B cell (primary cell): ENCODE data around the gene ZNF445. TPM values are rescaled to one million over a fixed set of nuclear protein-coding genes. Genes with fewer than 3 reads are reported as not detected.

ENCODE experiments used
- ATAC-seq: fragments of 200-7000 bp; cut with Tn5 transposase; one replicate; pipeline ENCODE4 v1.10.0; 2021; ENCODE audit warnings: low read depth, mild to moderate bottlenecking, moderate number of reproducible peaks, moderate library complexity
- CTCF ChIA-PET: fragments of 350-600 bp; sonication (Branson Sonifier 250); formaldehyde crosslinking; loops from one replicate; lab custom pipeline; 2021; ENCODE audit warnings: antibody characterized with exemption, inconsistent platforms; lab: Charles Lee
- POLR2A ChIA-PET: fragments of 350-600 bp; sonication (Branson Sonifier 250); formaldehyde crosslinking; loops from one replicate; lab custom pipeline; 2021; ENCODE audit warnings: antibody characterized with exemption; lab: Charles Lee
- DNase-seq: peaks from one replicate; pipeline ENCODE4 v3.0.0; 2013
- H2AFZ ChIP-seq: 2 replicates; pipeline ENCODE4 v1.6.1; 2012; ENCODE audit warnings: mild to moderate bottlenecking, low read depth, low read length; ENCODE audit not compliant: insufficient read depth, poor library complexity, severe bottlenecking
- H3K27ac ChIP-seq, 2 donors: 1 replicate in 1 of 2; 2 replicates in 1 of 2; pipeline ENCODE4 v1.5.1; 2012 to 2013; ENCODE audit warnings: low read length in 2 of 2, mild to moderate bottlenecking in 2 of 2, moderate library complexity in 1 of 2
- H3K27me3 ChIP-seq, 4 experiments: fragments of 200-600 bp in 1 of 4; sonication (generic) in 1 of 4; replicated peaks in 1 of 4; 1 replicate in 2 of 4; 2 replicates in 2 of 4; pipeline versions ENCODE4 v1.6.1 to v1.7.0; 2013 to 2016; ENCODE audit warnings: low read length in 3 of 4, mild to moderate bottlenecking in 2 of 4, mixed read lengths in 1 of 4, moderate library complexity in 1 of 4; ENCODE audit not compliant: insufficient read depth in 4 of 4, control insufficient read depth in 3 of 4; ENCODE audit errors: control extremely low read depth in 1 of 4
- H3K36me3 ChIP-seq, 2 experiments: replicated peaks in 1 of 2; 1 replicate in 1 of 2; 2 replicates in 1 of 2; pipeline versions ENCODE4 v1.6.1 to v1.7.1; 2013; ENCODE audit warnings: low read length in 1 of 2; ENCODE audit not compliant: insufficient read depth in 2 of 2, control insufficient read depth in 1 of 2; ENCODE audit errors: control extremely low read depth in 1 of 2, extremely low read depth in 1 of 2
- H3K4me1 ChIP-seq, 2 donors: fragments of 200-600 bp in 1 of 2; sonication (generic) in 1 of 2; 1 replicate in 1 of 2; 2 replicates in 1 of 2; pipeline versions ENCODE4 v1.5.1 to v1.6.1; 2013 to 2017; ENCODE audit warnings: low read length in 2 of 2; ENCODE audit not compliant: control insufficient read depth in 2 of 2, insufficient read depth in 2 of 2
- H3K4me2 ChIP-seq: replicated peaks from 2 replicates; pipeline ENCODE3; 2012; ENCODE audit warnings: mild to moderate bottlenecking, low read depth, low read length; ENCODE audit not compliant: poor library complexity, severe bottlenecking
- H3K4me3 ChIP-seq, 5 experiments: fragments of 200-600 bp in 1 of 5; sonication (generic) in 1 of 5; 1 replicate in 3 of 5; 2 replicates in 2 of 5; pipeline versions ENCODE4 v1.5.1 to v1.7.0; 2011 to 2016; ENCODE audit warnings: low read length in 4 of 5, mild to moderate bottlenecking in 4 of 5, low read depth in 2 of 5, control low read depth in 1 of 5, moderate library complexity in 1 of 5; ENCODE audit not compliant: insufficient read depth in 1 of 5; ENCODE audit errors: control extremely low read depth in 1 of 5, extremely low read depth in 1 of 5
- H3K79me2 ChIP-seq: fragments of 200-600 bp; sonication (generic); one replicate; pipeline ENCODE4 v1.6.0; 2016; ENCODE audit warnings: low read length; ENCODE audit not compliant: control insufficient read depth, insufficient read depth
- H3K9ac ChIP-seq: fragments of 200-600 bp; sonication (generic); 2 replicates; pipeline ENCODE4 v1.6.1; 2017; ENCODE audit warnings: mild to moderate bottlenecking, low read length, moderate library complexity
- H3K9me3 ChIP-seq, 3 donors: one replicate each; pipeline versions ENCODE4 v1.6.1 to v1.7.1; 2013; ENCODE audit warnings: low read length in 2 of 3; ENCODE audit not compliant: control insufficient read depth in 2 of 3, insufficient read depth in 1 of 3; ENCODE audit errors: control extremely low read depth in 1 of 3
- H4K20me1 ChIP-seq: 2 replicates; pipeline ENCODE4 v1.6.0; 2012; ENCODE audit warnings: mild to moderate bottlenecking, low read length; ENCODE audit not compliant: insufficient read depth, control insufficient read depth, poor library complexity, severe bottlenecking
- H3K27ac Mint-ChIP-seq: one replicate; pipeline ENCODE4 v1.8.0; 2021; ENCODE audit warnings: mixed read lengths
- H3K27me3 Mint-ChIP-seq: one replicate; pipeline ENCODE4 v1.8.0; 2021; ENCODE audit warnings: mixed read lengths
- H3K4me1 Mint-ChIP-seq: one replicate; pipeline ENCODE4 v1.8.0; 2021; ENCODE audit warnings: mixed read lengths
- H3K4me3 Mint-ChIP-seq: one replicate; pipeline ENCODE4 v1.8.0; 2021; ENCODE audit warnings: mixed read lengths
- H3K9me3 Mint-ChIP-seq: one replicate; pipeline ENCODE4 v1.8.0; 2022; ENCODE audit warnings: mixed read lengths; ENCODE audit not compliant: insufficient read depth
- CTCF ChIP-seq: fragments of 200-600 bp; IDR thresholded peaks from one replicate; pipeline ENCODE4 v1.8.0; 2022; ENCODE audit warnings: antibody characterized with exemption, mild to moderate bottlenecking
- EZH2 ChIP-seq: IDR thresholded peaks from 2 replicates; pipeline ENCODE4 v1.6.1; 2012; ENCODE audit warnings: borderline replicate concordance, low read depth, mild to moderate bottlenecking, moderate library complexity, low read length; ENCODE audit not compliant: insufficient read depth, poor library complexity, severe bottlenecking
- WGBS: methylation state at CpG from one replicate; pipeline ENCODE4 v1.1.5; 2013; ENCODE audit warnings: missing lambda C conversion rate; ENCODE audit not compliant: insufficient coverage; 5-methylcytosine and 5-hydroxymethylcytosine counted together
- intact Hi-C: fragments of 100-400 bp; cut with micrococcal nuclease; formaldehyde crosslinking; loops from one replicate; pipeline ENCODE4 v1.10.0; 2022
- polyA plus RNA-seq: library from polyadenylated mRNA; depleted of rRNA; stranded (reverse); fragments of >200 nt; gene quantifications from 2 replicates; pipeline ENCODE4 v1.2.3, GENCODE V29; 2012
- total RNA-seq, 2 donors: library from RNA; stranded (reverse); fragments of 120-200 nt in 1 of 2; gene quantifications; 1 replicate in 1 of 2; 2 replicates in 1 of 2; pipeline versions ENCODE4 v1.2.3 to v1.2.4, GENCODE V29; 2013 to 2022

Gene ZNF445
- total and polyA plus RNA-seq, 2 donors (not counting 1 experiment from before 2014, with no cell fraction given) = 2.6 to 29.7 TPM

GRCh38 chr3:44402548-44402947 is 74.9 kb downstream of the ZNF445 start:
- Mint-ChIP-seq H3K4me1 (no peaks in the 10 kb centered on the region), H3K27ac (no peak overlapping the region), H3K4me3 (no peak overlapping the region), H3K27me3 (no peaks in the 10 kb centered on the region), H3K9me3 (no peaks in the 10 kb centered on the region)
- Histone ChIP-seq H3K27ac (no peak overlapping the region), H3K27me3 (no peaks in the 10 kb centered on the region), H2AFZ (no peak overlapping the region), H4K20me1 (no peaks in the 10 kb centered on the region), H3K4me2 (no peak overlapping the region), H3K9me3 (no peaks in the 10 kb centered on the region), H3K4me3 (no peak overlapping the region), H3K4me1 (no peaks in the 10 kb centered on the region), H3K79me2 (no peaks in the 10 kb centered on the region), H3K9ac (no peak overlapping the region), H3K36me3 (peaks cover 0 to 3% of the 10 kb centered on the region in 2 experiments)
- TF ChIP-seq EZH2 = no peak
- TF ChIP-seq CTCF = no peak
- WGBS = 100% methylated on average over 1 of the region's 3 CpGs
- ATAC-seq (no peak), DNase-seq (no peak)
- CTCF ChIA-PET = no interaction called here
- intact Hi-C loops = no loop called here
- POLR2A ChIA-PET = no interaction called here

GRCh38 chr3:44400771-44401170 is 76.7 kb downstream of the ZNF445 start:
- ChIA-PET POLR2A (no interaction called here), CTCF (no interaction called here)
- no peak overlapping the region for H3K4me3 ChIP-seq
- intact Hi-C loops = no loop called here
- peaks cover 0 to 10% of the 10 kb centered on the region in 2 experiments for H3K36me3 ChIP-seq
- H3K9me3 Mint-ChIP-seq = no peaks in the 10 kb centered on the region
- no peaks in the 10 kb centered on the region for H3K79me2 ChIP-seq
- no peak for DNase-seq
- 83% methylated on average over 1 of the region's 2 CpGs for WGBS
- H3K27ac ChIP-seq = no peak overlapping the region
- no peak overlapping the region for H3K4me3 Mint-ChIP-seq
- H3K4me1 Mint-ChIP-seq = no peaks in the 10 kb centered on the region
- no peaks in the 10 kb centered on the region for H3K27me3 Mint-ChIP-seq
- TF ChIP-seq CTCF (no peak), EZH2 (no peak)
- no peaks in the 10 kb centered on the region for H4K20me1 ChIP-seq
- no peaks in the 10 kb centered on the region for H3K9me3 ChIP-seq
- no peaks in the 10 kb centered on the region for H3K4me1 ChIP-seq
- no peak overlapping the region for H3K9ac ChIP-seq
- H3K27ac Mint-ChIP-seq = no peak overlapping the region
- no peak overlapping the region for H2AFZ ChIP-seq
- H3K27me3 ChIP-seq = no peaks in the 10 kb centered on the region
- no peak for ATAC-seq
- H3K4me2 ChIP-seq = no peak overlapping the region
